HEK293T (cell line): Measurements from ENCODE around the gene CSH2.

ENCODE experiments used
- CTCF ChIA-PET: fragments of 350-600 bp; formaldehyde crosslinking; extraction: SDS; loops from one replicate; lab custom pipeline; 2021; ENCODE audit warnings: antibody characterized with exemption, inconsistent platforms; lab: Yijun Ruan, JAX
- POLR2A ChIA-PET: fragments of 350-600 bp; formaldehyde crosslinking; extraction: SDS; loops from one replicate; lab custom pipeline; 2020; ENCODE audit warnings: antibody characterized with exemption, inconsistent platforms; lab: Yijun Ruan, JAX
- DNase-seq: peaks from one replicate; pipeline ENCODE4 v3.0.0; 2012; ENCODE audit warnings: mixed read lengths; ENCODE audit errors: extremely low spot score
- ARNT ChIP-seq: fragments of 450-650 bp; IDR thresholded peaks from 2 replicates; pipeline ENCODE4 v1.6.1; 2017; ENCODE audit warnings: mild to moderate bottlenecking
- BHLHE40 ChIP-seq: fragments of 450-650 bp; IDR thresholded peaks from 2 replicates; pipeline ENCODE4 v1.6.1; 2016; ENCODE audit warnings: mild to moderate bottlenecking, moderate library complexity, borderline replicate concordance
- CTBP1 ChIP-seq: fragments of 450-650 bp; IDR thresholded peaks from 2 replicates; pipeline ENCODE4 v1.6.1; 2016; ENCODE audit warnings: borderline replicate concordance
- ELF4 ChIP-seq: fragments of 450-650 bp; IDR thresholded peaks from 2 replicates; pipeline ENCODE4 v1.6.1; 2017; ENCODE audit warnings: antibody characterized with exemption
- FOXA1 ChIP-seq: fragments of 450-650 bp; IDR thresholded peaks from 2 replicates; pipeline ENCODE4 v1.6.1; 2016; ENCODE audit warnings: mild to moderate bottlenecking
- FOXK2 ChIP-seq: fragments of 450-650 bp; IDR thresholded peaks from 2 replicates; pipeline ENCODE4 v1.6.1; 2016; ENCODE audit warnings: mild to moderate bottlenecking
- FOXM1 ChIP-seq: fragments of 450-650 bp; IDR thresholded peaks from 2 replicates; pipeline ENCODE4 v1.6.1; 2017; ENCODE audit warnings: mild to moderate bottlenecking, borderline replicate concordance
- HDGF ChIP-seq: fragments of 450-650 bp; IDR thresholded peaks from 2 replicates; pipeline ENCODE4 v1.6.1; 2017; ENCODE audit warnings: antibody characterized with exemption, borderline replicate concordance
- L3MBTL2 ChIP-seq: fragments of 450-650 bp; conservative IDR thresholded peaks from 2 replicates; pipeline ENCODE4 v1.6.1; 2016; ENCODE audit warnings: mild to moderate bottlenecking
- LEF1 ChIP-seq: fragments of 450-650 bp; IDR thresholded peaks from 2 replicates; pipeline ENCODE4 v1.6.1; 2017; ENCODE audit warnings: mild to moderate bottlenecking, borderline replicate concordance
- NFRKB ChIP-seq: fragments of 450-650 bp; IDR thresholded peaks from 2 replicates; pipeline ENCODE4 v1.6.1; 2016; ENCODE audit warnings: mild to moderate bottlenecking, moderate library complexity
- PKNOX1 ChIP-seq: fragments of 450-650 bp; IDR thresholded peaks from 2 replicates; pipeline ENCODE4 v1.6.1; 2016
- SP1 ChIP-seq: fragments of 450-650 bp; IDR thresholded peaks from 2 replicates; pipeline ENCODE4 v1.6.1; 2017
- SUZ12 ChIP-seq: fragments of 450-650 bp; IDR thresholded peaks from 2 replicates; pipeline ENCODE4 v1.6.1; 2016; ENCODE audit warnings: mild to moderate bottlenecking
- TARDBP ChIP-seq: fragments of 450-650 bp; IDR thresholded peaks from 2 replicates; pipeline ENCODE4 v1.6.1; 2016
- ZNF384 ChIP-seq: fragments of 450-650 bp; IDR thresholded peaks from 2 replicates; pipeline ENCODE4 v1.6.1; 2016

CSH2 gene

GRCh38 chr17:63824362-63824761 is 49.1 kb downstream of the CSH2 start:
- ChIA-PET CTCF (no interaction called here), POLR2A (interaction anchor here (1.3 to 6.2 kb wide), 3 partner anchors 9 to 82 kb away, joined by 4 to 52 read pairs (median 5); partner anchors contain the start of genes CCDC47, DDX42 and STRADA)
- DNase-seq = no peak
- TF ChIP-seq FOXK2 = no peak
- no peak for TF ChIP-seq FOXM1
- no peak for TF ChIP-seq SP1
- TF ChIP-seq BHLHE40 = no peak
- TF ChIP-seq ARNT = no peak
- TF ChIP-seq PKNOX1 = no peak
- TF ChIP-seq L3MBTL2 = no peak
- TF ChIP-seq ELF4 = no peak
- TF ChIP-seq CTBP1 = no peak
- TF ChIP-seq HDGF = no peak
- no peak for TF ChIP-seq TARDBP
- no peak for TF ChIP-seq NFRKB
- no peak for TF ChIP-seq ZNF384
- TF ChIP-seq SUZ12 = no peak
- no peak for TF ChIP-seq LEF1

GRCh38 chr17:63823659-63824331 is 49.7 kb downstream of the CSH2 start:
- DNase-seq = no peak
- ChIA-PET POLR2A (interaction anchor here (0.7 to 6.2 kb wide), 5 partner anchors 9 to 202 kb away, joined by 3 to 52 read pairs (median 3); partner anchors contain the start of genes CCDC47, DDX42, MAP3K3 and SMARCD2), CTCF (no interaction called here)
- TF ChIP-seq SP1 = no peak
- TF ChIP-seq ZNF384 = no peak
- no peak for TF ChIP-seq FOXK2
- TF ChIP-seq FOXM1 = no peak
- TF ChIP-seq L3MBTL2 = no peak
- no peak for TF ChIP-seq FOXA1
- TF ChIP-seq LEF1 = no peak
- no peak for TF ChIP-seq PKNOX1
- no peak for TF ChIP-seq ARNT
- TF ChIP-seq ELF4 = no peak
- no peak for TF ChIP-seq TARDBP
- no peak for TF ChIP-seq SUZ12
- no peak for TF ChIP-seq HDGF
- TF ChIP-seq BHLHE40 = no peak
- no peak for TF ChIP-seq NFRKB
- no peak for TF ChIP-seq CTBP1

DNA sequence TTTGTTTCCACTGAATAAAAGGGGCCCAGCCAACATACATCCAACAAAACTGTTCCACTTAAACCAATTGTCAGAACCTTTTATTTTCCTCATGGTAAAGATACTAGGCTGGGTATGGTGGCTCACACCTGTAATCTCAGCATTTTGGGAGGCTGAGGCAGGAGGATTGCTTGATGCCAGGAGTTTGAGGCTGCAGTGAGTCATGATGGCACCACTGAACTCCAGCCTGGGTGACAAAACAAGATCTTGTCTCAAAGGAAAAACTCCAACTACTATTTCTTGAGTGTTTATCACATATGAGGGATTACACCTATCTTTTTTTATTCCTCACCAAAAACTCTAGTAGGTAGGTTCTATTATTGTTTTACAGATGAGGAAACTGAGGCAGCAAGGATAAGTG is 50.9 kb downstream of the CSH2 start:
- ChIA-PET CTCF (interaction anchor here (1.0 kb wide), 1 partner anchor 12 kb away, joined by 3 read pairs; no protein-coding TSS in a partner anchor), POLR2A (no interaction called here)
- DNase-seq = no peak
- TF ChIP-seq HDGF = no peak
- no peak for TF ChIP-seq FOXK2
- TF ChIP-seq FOXM1 = no peak
- no peak for TF ChIP-seq SP1
- TF ChIP-seq PKNOX1 = no peak
- TF ChIP-seq ELF4 = no peak
- TF ChIP-seq L3MBTL2 = no peak
- no peak for TF ChIP-seq LEF1
- no peak for TF ChIP-seq BHLHE40
- no peak for TF ChIP-seq NFRKB
- TF ChIP-seq CTBP1 = no peak
